NCI-H1694 (cell line): ENCODE measurements around the gene CPLX4.
A peak's percentile ranks its signal among the peaks of the same experiment; 100 is the strongest.
"Not testable (repeated sequence)": the region's sequence is repeated elsewhere in the genome, so short reads cannot be mapped to it uniquely, and the experiment has no call there.

Experiments used
- DNase-seq: peaks from one replicate; lab custom pipeline; 2025; lab: John Stamatoyannopoulos, UW

CPLX4 gene

DNA sequence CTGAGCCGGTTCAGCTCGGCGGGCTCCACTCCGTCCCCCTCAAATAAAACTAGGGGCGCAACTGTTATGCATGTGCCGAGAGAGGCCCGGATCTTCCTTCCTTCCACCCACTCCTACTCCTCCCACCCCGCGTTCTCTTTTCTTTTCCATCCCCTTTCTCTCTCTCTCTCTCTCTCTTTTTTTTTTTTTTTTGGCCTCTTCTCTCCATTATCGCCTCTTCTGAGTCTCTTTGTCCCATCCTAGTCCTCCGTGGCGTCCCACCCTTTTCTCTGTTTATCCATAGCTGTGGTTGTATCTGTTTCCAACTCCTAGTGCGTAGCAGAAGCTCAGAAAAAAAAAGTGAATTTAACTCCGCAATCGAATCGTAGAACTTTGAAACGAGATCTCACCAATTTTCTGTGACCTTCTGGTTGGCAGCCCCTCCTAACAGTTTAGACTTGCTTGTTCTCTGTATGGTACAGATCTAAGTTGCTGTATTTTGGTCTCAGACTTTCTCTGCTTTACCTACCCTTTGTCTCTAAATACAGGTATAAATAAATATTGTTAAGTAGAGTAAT, 48.8 kb downstream of the CPLX4 start:
- DNase-seq, result no peak

DNA sequence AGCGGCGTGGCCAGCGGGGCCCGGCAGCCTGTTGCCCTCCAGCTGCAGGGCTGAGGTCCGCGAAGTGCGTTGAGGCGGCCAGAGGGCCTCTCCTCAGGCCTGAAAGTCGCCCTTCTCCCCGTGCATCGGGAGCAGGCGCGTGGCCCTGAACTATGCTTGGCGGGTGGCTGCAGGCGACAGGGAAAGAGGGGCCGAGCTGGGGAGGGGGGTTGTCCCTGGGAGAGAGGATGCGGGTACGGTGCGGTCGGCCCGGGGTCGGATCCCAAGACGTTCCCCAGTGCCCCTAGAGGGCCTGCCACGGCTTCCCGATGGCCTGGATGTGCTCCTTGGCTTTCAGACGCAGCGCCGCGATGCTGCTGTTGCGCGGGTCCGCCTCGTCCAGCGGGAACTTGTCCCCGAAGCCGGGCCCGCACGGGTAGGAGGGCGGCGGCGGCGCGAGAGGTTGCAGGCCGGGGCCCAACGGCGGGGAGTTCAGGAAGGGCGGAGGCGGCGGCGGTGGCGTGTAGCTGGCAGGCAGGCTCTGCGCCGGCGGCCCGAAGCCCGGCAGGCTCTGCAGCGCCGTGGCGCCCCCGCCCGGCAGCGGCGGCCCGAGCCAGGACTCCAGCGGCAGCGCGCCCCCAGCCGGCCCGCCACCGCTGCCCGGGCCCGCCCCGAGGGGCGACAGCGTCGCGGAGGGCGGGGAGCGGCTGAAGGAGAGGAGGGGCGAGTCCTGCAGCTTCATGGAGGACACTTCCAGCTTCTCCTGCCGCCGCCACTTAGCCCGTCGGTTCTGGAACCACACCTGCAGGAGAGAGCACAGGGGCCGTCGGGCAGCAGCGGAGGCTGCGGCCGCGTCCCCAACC, 49.5 kb downstream of the CPLX4 start:
- DNase-seq, result no peak

DNA sequence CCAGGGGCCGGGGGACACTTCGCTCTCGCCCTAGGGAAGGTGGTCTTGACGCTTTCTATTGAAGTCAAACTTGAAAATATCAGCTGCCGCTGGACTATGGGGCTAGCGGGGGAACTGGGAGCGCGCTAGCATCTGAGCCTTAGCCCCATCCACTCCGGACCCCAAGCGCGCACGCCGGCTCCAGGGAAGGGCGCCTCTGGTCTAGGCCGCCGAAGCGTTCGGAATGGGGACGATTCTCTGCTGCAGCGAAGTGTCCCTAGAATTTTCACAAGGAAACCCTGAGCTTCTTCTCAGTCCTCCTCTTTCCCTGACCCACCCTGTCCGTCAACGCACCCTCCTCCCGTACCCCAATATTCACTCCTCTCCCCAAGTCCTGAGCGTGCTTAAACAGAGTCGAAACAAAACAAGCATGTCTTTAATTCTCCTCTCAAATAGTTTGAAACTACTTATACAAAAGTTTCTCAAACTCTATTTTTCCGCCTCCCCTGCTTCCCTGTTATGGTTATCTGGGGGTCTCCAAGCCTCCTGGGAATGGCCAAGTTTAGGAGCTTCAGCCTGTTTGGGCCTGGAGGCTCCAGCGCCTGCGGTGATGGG, 50.2 kb downstream of the CPLX4 start:
- no peak for DNase-seq

DNA sequence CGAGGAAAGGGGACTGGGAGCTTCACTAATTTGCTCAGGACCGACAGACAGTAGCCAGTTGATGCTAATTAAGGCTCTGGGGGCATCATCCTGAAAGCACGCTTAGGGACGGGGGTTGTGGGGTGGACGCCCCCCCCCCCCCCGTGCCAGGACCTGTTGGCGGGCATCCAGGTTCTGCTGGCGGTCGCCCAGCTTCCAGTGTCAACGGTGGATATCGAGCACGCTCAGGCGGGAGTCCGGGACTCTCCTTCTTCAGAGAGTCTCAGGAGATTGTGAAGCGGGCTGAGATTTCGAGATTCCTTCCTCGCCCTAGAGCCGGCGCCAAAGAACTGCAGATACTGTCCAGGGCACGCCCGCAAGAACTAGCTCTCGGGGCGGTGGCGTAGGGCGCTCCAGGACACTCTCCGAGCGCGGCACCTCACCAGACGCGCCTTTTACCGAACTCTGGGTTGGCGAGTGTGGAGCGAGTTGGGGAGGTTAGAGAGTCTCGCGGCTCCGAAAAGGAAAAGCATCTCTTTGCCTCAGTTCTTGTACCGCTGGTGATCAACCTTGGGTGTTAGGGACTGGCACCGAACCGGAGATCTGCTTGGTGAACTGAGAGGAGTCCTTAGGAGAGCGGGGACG, 50.8 kb downstream of the CPLX4 start:
- no peak for DNase-seq

GRCh38 chr18:59266886-59267502, 51.5 kb downstream of the CPLX4 start:
- DNase-seq, result no peak

DNA sequence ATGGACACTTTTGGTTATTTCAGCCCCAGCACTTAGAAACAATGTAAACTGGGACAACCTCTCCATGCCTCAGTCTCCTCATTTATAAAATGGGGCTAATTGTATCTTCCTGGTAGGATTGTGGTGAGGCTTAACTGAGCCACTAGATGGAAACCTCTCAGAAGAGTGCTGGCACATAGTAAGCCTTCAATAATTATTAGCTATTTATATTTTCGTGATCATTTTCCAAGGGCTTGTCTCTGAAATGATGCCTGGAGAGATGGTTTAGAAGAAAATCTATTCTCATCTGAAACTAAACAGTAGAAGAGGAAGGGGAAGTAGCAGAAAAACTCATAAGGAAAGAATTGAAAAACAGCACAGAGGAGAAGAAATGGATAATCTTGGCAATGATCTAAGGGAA, 52.0 kb downstream of the CPLX4 start:
- no peak for DNase-seq

DNA sequence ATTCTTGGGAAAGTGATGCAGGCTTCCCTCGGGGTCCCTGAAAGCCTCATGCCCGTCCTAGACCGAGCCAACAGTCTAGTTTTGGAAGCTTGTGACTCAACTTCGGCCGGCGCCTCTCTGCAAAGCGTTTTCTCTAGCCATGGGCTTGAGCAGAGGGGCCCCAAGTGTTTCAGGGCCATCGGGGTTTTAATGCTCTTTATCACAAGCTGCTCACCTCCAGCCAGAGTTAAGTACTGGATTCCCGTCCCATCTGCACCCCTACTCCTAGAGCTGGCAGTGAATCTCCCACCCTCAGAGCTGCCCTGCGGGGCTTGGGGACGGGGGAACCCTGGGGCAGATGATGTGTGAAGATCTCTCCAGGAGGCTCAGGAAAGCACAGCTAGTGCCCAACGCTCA, 52.5 kb downstream of the CPLX4 start:
- no peak for DNase-seq

GRCh38 chr18:59265246-59265973, 53.0 kb downstream of the CPLX4 start:
- DNase-seq, result peak; percentile 5

DNA sequence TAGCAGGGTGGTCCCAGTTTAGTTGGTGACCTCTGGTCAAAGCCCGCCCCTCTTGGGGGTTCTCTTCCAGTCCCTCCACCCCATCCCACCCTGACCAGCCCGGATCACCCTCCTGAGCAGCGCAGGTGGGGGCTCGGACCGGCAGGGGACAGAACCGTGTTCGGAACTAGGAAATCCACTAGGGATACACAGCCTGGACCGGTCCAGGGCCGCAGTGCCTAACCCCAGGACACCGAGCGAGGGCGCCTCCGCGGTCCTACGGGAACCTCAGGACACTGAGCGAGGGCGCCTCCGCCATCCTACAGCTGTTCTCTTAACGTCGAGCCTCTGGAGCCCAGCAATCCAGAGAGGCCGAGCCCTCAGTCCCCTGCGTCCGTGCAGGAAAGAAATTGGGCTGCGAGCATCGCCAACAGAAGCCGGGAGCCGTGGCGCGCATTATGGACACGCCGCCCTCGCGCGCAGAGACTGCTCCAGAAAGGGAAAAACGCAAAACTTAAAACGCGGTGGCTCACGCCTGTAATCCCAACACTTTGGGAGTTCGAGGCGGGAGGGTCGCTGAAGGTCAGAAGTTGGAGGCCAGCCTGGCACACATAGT, 53.7 kb downstream of the CPLX4 start:
- no peak for DNase-seq

- DNase-seq, result no peak
These were observed 54.3 kb downstream of the CPLX4 start for GRCh38 chr18:59264121-59264571.

DNA sequence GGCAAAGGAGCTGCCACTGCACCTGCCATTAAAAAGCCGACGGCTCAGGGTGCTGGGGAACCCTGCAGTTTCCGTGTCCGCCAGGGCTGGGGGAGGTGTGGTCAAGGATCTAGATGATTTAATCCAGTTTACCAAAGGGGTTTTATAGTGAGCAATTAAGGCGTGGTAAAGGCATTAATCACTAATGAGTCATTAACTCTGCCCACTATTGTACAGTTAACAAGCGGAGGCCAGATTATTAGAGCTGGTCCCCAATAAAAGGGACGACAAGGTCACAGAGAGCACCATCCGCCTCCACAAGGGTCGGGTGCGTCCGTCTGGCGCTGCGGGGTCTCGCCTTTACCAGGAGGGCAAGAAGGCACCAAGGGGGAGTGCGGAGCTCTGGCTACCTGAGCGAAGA, 54.8 kb downstream of the CPLX4 start:
- DNase-seq, result no peak

DNA sequence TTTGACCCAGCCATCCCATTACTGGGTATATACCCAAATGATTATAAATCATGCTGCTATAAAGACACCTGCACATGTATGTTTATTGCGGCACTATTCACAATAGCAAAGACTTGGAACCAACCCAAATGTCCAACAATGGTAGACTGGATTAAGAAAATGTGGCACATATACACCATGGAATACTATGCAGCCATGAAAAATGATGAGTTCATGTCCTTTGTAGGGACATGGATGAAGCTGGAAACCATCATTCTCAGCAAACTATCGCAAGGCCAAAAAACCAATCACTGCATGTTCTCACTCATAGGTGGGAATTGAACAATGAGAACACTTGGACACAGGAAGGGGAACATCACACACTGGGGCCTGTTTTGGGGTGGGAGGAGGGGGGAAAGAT, 56.2 kb downstream of the CPLX4 start:
- DNase-seq, result not testable (repeated sequence)

DNA sequence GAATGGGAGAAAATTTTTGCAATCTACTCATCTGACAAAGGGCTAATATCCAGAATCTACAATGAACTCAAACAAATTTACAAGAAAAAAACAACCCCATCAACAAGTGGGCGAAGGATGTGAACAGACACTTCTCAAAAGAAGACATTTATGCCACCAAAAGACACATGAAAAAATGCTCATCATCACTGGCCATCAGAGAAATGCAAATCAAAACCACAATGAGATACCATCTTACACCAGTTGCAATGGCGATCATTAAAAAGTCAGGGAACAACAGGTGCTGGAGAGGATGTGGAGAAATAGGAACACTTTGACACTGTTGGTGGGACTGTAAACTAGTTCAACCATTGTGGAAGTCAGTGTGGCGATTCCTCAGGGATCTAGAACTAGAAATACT, 56.6 kb downstream of the CPLX4 start:
- DNase-seq, result not testable (repeated sequence)

DNA sequence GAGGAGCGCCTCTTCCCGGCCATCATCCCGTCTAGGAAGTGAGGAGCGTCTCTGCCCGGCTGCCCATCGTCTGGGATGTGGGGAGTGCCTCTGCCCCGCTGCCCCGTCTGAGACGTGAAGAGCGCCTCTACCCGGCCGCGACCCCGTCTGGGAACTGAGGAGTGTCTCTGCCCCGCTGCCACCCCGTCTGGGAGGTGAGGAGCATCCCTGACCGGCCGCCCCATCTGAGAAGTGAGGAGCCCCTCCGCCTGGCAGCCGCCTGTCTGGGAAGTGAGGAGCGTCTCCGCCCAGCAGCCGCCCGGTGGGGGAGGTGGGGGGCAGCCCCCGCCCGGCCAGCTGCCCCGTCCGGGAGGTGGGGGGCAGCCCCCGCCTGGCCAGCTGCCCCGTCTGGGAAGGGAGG, 63.0 kb downstream of the CPLX4 start:
- not testable (repeated sequence) for DNase-seq

DNA sequence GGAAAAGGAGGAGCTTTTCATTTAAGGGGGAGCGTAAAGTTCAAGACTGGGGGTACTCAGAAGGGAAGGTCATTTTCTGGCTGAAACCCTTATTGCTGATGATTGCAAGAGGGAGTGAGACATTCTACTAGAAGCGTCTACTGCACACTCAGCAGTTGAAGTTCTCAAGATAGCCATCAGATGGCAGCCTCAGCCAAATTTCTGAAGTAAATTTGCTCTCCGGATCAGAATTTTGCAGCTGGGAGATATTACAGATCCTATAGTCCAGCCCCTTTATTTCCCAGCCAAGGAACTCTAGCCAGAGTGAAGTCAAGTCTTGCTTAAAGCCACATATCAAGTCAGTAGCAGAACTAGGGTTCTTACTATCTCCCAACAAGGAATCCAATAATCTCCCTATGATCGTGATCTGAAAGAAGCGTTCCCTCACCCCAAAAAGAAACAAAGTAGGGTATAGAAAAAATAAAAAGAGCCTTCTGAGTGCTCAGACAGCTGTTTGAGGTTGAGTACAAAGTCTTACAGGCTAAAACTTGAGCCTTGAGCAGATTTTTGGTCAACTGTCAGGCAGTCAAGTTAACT, 69.2 kb downstream of the CPLX4 start:
- DNase-seq, result peak; percentile 53

- no peak for DNase-seq
These were observed 71.7 kb downstream of the CPLX4 start for GRCh38 chr18:59246796-59247195.
